ENCODE measurements around the gene PASK.

GRCh38 chr2:241095594-241096290 lies 53.5 kb downstream of the PASK start:
- TF ChIP-seq MXD4 (CRISPR knock-in tag; IDR thresholded peaks at IDR 0.05; ENCODE audit: borderline replicate concordance) (no peak), TEAD1 (CRISPR knock-in tag; IDR thresholded peaks at IDR 0.05) (no peak), TP53 (CRISPR knock-in tag; IDR thresholded peaks at IDR 0.05) (no peak)
